ENCODE data around the gene RBFOX2. TPM values are rescaled to one million over a fixed set of nuclear protein-coding genes. Genes with fewer than 3 reads are reported as not detected.

RBFOX2 gene
- total and polyA plus RNA-seq, 8 donors: 12.9 to 33.7 (median 16.7) TPM

- WGBS, 2 donors: 66 to 71% methylated on average over 4 of the region's 4 CpGs
- intact Hi-C loops (cut with DNase I): no loop called here
- no peak for ATAC-seq
- H3K27me3 ChIP-seq: no peaks in the 10 kb centered on the region
- H3K4me1 ChIP-seq: no peaks in the 10 kb centered on the region
- TF ChIP-seq CTCF (IDR thresholded peaks at IDR 0.05): no peak
- H3K4me3 ChIP-seq: no peak overlapping the region
- no peak for DNase-seq
- no peak for FAIRE-seq
- no peaks in the 10 kb centered on the region for H3K9me3 ChIP-seq
- H3K36me3 ChIP-seq: peaks cover 0 to 10% (median 0%) of the 10 kb centered on the region in 3 donors
- no peak overlapping the region for H3K27ac ChIP-seq
Measured at GRCh38 chr22:35785181-35785923, 243.3 kb downstream of the RBFOX2 start.

DNA sequence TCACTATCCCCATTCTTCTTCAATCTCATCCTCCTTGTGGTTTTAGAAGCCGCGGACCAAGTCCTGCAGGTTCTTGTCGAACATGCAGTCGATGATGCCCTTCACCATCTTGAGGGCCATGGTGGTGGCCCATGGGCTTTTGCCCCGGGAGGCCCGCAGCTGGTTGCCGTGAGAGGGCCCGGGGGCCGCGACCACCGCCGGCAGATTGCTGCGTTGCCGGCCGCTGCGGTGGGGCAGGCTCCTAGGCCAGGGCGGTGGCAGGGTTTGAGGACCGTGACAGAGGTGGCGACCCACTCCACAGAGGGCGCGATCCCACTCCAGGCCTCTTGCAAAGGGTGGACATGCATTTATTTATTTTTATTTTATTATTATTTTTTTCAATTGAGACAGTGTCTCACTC lies 244.0 kb downstream of the RBFOX2 start:
- no peaks in the 10 kb centered on the region for H3K4me1 ChIP-seq
- DNase-seq (no peak), FAIRE-seq (no peak), ATAC-seq (no peak)
- intact Hi-C loops (cut with DNase I): no loop called here
- H3K4me3 ChIP-seq: no peak overlapping the region
- TF ChIP-seq CTCF (IDR thresholded peaks at IDR 0.05): no peak
- 98 to 99% methylated on average over 21 of the region's 21 CpGs for WGBS, 2 donors
- H3K36me3 ChIP-seq: peaks cover 0 to 10% (median 0%) of the 10 kb centered on the region in 3 donors
- H3K27ac ChIP-seq: no peak overlapping the region
- no peaks in the 10 kb centered on the region for H3K27me3 ChIP-seq
- no peaks in the 10 kb centered on the region for H3K9me3 ChIP-seq

GRCh38 chr22:35783943-35784614 lies 244.5 kb downstream of the RBFOX2 start:
- TF ChIP-seq CTCF (IDR thresholded peaks at IDR 0.05): no peak
- no peak for ATAC-seq
- FAIRE-seq: no peak
- Histone ChIP-seq H3K36me3 (peaks cover 0 to 10% (median 0%) of the 10 kb centered on the region in 3 donors), H3K27me3 (no peaks in the 10 kb centered on the region), H3K9me3 (no peaks in the 10 kb centered on the region), H3K4me3 (no peak overlapping the region), H3K27ac (no peak overlapping the region), H3K4me1 (no peaks in the 10 kb centered on the region)
- WGBS, 2 donors: 95 to 97% methylated on average over 11 of the region's 11 CpGs
- intact Hi-C loops (cut with DNase I): no loop called here
- no peak for DNase-seq

- intact Hi-C loops (cut with DNase I): no loop called here
- Histone ChIP-seq H3K27me3 (no peaks in the 10 kb centered on the region), H3K9me3 (no peaks in the 10 kb centered on the region), H3K27ac (no peak overlapping the region), H3K4me1 (peaks cover 0 to 4% (median 0%) of the 10 kb centered on the region in 3 donors), H3K36me3 (peaks cover 0 to 10% (median 0%) of the 10 kb centered on the region in 3 donors), H3K4me3 (no peak overlapping the region)
- FAIRE-seq (no peak), ATAC-seq (no peak), DNase-seq (no peak)
- 93% methylated on average over 5 of the region's 5 CpGs for WGBS, 2 donors
- TF ChIP-seq CTCF (IDR thresholded peaks at IDR 0.05): no peak
Measured at GRCh38 chr22:35782504-35782903, 246.1 kb downstream of the RBFOX2 start.

- peaks cover 0 to 4% (median 0%) of the 10 kb centered on the region in 3 donors for H3K4me1 ChIP-seq
- intact Hi-C loops (cut with DNase I): no loop called here
- no peak for TF ChIP-seq CTCF (IDR thresholded peaks at IDR 0.05)
- H3K9me3 ChIP-seq: no peaks in the 10 kb centered on the region
- H3K36me3 ChIP-seq: peaks cover 0 to 10% (median 0%) of the 10 kb centered on the region in 3 donors
- DNase-seq: no peak
- no peak for FAIRE-seq
- no peaks in the 10 kb centered on the region for H3K27me3 ChIP-seq
- 91 to 94% methylated on average over 3 of the region's 3 CpGs for WGBS, 2 donors
- no peak overlapping the region for H3K4me3 ChIP-seq
- no peak for ATAC-seq
- no peak overlapping the region for H3K27ac ChIP-seq
Measured at GRCh38 chr22:35781898-35782297, 246.7 kb downstream of the RBFOX2 start.

Measured in pancreas (tissue), 10 donors.